ENCODE results near the gene EML4. TPM values are rescaled to one million over a fixed set of nuclear protein-coding genes. Genes with fewer than 3 reads are reported as not detected.

EML4 gene
- total and polyA plus RNA-seq, 4 donors, result 22.6 to 85.8 (median 54.4) TPM

GRCh38 chr2:42224422-42225067, 55.4 kb downstream of the EML4 start:
- no peak overlapping the region for H3K9ac ChIP-seq (ENCODE audit: insufficient read depth in 1 of 2, low read length in 2 of 2)
- no peak for TF ChIP-seq CTCF (IDR thresholded peaks at IDR 0.05; ENCODE audit: control extremely low read depth, extremely low read depth)
- H3K27me3 ChIP-seq (ENCODE audit: control insufficient read depth in 3 of 3, insufficient read depth in 3 of 3, low read length in 2 of 3), result no peaks in the 10 kb centered on the region
- WGBS, 2 donors, result 59 to 72% methylated on average over 4 of the region's 4 CpGs
- ATAC-seq (ENCODE audit: insufficient read depth, low FRiP score) (no peak), DNase-seq (peak in 2 of 3 donors; percentile 30 to 44)
- no peaks in the 10 kb centered on the region for H3K9me3 ChIP-seq (ENCODE audit: control insufficient read depth in 4 of 4, insufficient read depth in 3 of 4, low read length in 3 of 4)
- peaks cover 0 to 5% (median 1%) of the 10 kb centered on the region in 4 donors for H3K36me3 ChIP-seq (ENCODE audit: control insufficient read depth in 4 of 4, insufficient read depth in 4 of 4, low read length in 4 of 4)
- no peak overlapping the region for H3K27ac ChIP-seq (ENCODE audit: low read depth in 1 of 2, low read length in 1 of 2)
- peaks cover 0 to 18% (median 8%) of the 10 kb centered on the region in 5 donors for H3K4me1 ChIP-seq (ENCODE audit: control insufficient read depth in 5 of 5, insufficient read depth in 5 of 5, low read length in 5 of 5)
- H3K4me3 ChIP-seq, result no peak overlapping the region

GRCh38 chr2:42225573-42225972, 56.4 kb downstream of the EML4 start:
- Histone ChIP-seq H3K9me3 (ENCODE audit: control insufficient read depth in 4 of 4, insufficient read depth in 3 of 4, low read length in 3 of 4) (no peaks in the 10 kb centered on the region), H3K27me3 (ENCODE audit: control insufficient read depth in 3 of 3, insufficient read depth in 3 of 3, low read length in 2 of 3) (no peaks in the 10 kb centered on the region), H3K27ac (ENCODE audit: low read depth in 1 of 2, low read length in 1 of 2) (no peak overlapping the region), H3K4me1 (ENCODE audit: control insufficient read depth in 5 of 5, insufficient read depth in 5 of 5, low read length in 5 of 5) (peaks cover 0 to 14% (median 3%) of the 10 kb centered on the region in 5 donors), H3K36me3 (ENCODE audit: control insufficient read depth in 4 of 4, insufficient read depth in 4 of 4, low read length in 4 of 4) (peaks cover 0 to 5% (median 1%) of the 10 kb centered on the region in 4 donors), H3K4me3 (no peak overlapping the region), H3K9ac (ENCODE audit: insufficient read depth in 1 of 2, low read length in 2 of 2) (no peak overlapping the region)
- ATAC-seq (ENCODE audit: insufficient read depth, low FRiP score) (no peak), DNase-seq (no peak)
- WGBS, 2 donors, result 92 to 93% methylated on average over 1 of the region's 1 CpG
- TF ChIP-seq CTCF (IDR thresholded peaks at IDR 0.05; ENCODE audit: control extremely low read depth, extremely low read depth), result no peak

GRCh38 chr2:42227491-42227890, 58.3 kb downstream of the EML4 start:
- Histone ChIP-seq H3K4me1 (ENCODE audit: control insufficient read depth in 5 of 5, insufficient read depth in 5 of 5, low read length in 5 of 5) (peaks cover 0 to 20% (median 0%) of the 10 kb centered on the region in 5 donors), H3K9me3 (ENCODE audit: control insufficient read depth in 4 of 4, insufficient read depth in 3 of 4, low read length in 3 of 4) (no peaks in the 10 kb centered on the region), H3K4me3 (no peak overlapping the region), H3K27ac (ENCODE audit: low read depth in 1 of 2, low read length in 1 of 2) (no peak overlapping the region), H3K9ac (ENCODE audit: insufficient read depth in 1 of 2, low read length in 2 of 2) (no peak overlapping the region), H3K27me3 (ENCODE audit: control insufficient read depth in 3 of 3, insufficient read depth in 3 of 3, low read length in 2 of 3) (no peaks in the 10 kb centered on the region), H3K36me3 (ENCODE audit: control insufficient read depth in 4 of 4, insufficient read depth in 4 of 4, low read length in 4 of 4) (peaks cover 0 to 2% (median 0%) of the 10 kb centered on the region in 4 donors)
- DNase-seq, result no peak
- TF ChIP-seq CTCF (IDR thresholded peaks at IDR 0.05; ENCODE audit: control extremely low read depth, extremely low read depth), result no peak
- WGBS, 2 donors, result 97 to 99% methylated on average over 2 of the region's 2 CpGs
- ATAC-seq (ENCODE audit: insufficient read depth, low FRiP score), result no peak
